ENCODE data around the gene DPP9. TPM values are rescaled to one million over a fixed set of nuclear protein-coding genes. Genes with fewer than 3 reads are reported as not detected.
"Not testable (repeated sequence)": the region's sequence is repeated elsewhere in the genome, so short reads cannot be mapped to it uniquely, and the experiment has no call there.

Gene DPP9
- total RNA-seq, 1 donor, result 53.1 TPM

DNA sequence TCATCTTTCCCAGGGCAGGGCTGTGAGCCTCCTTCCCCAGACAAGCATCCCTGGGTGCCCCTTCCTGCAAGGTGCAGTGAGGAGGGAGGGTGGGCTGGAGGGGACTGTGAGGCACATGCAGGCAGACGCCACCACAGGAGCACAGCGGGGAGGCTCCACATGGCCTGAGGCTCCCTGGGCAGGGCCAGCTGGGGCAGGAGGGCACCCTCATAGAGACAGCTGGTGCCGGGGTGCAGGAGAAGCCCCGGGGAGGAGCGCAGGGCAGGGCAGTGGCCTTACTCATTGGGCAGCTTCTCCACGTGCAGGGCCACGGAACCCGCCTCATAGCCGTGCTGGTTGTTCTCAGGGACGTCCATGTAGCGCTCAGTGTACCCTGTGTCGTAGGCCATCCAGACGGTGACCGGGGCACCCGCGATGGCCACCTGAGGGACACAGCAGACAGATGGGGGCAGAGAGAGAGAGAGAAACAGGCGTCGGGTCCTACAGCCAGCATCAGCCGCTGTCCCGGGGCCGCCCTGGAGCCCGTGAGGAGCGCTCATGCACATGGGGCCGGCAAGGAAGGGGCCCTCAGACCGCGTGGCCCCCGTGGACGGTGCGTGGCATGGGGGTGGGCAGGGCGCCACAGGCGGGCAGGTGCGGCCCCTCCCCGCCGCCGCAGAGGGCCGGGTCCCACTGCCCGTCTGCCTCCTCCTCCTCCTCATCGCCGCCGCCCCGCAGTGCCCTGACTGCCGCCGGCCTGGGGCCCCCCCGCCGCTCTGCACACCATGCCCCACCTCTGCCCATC is 41.0 kb downstream of the DPP9 start:
- H3K4me3 ChIP-seq (ENCODE audit: low read depth, low read length), result no peak overlapping the region
- TF ChIP-seq, protein P1, sequence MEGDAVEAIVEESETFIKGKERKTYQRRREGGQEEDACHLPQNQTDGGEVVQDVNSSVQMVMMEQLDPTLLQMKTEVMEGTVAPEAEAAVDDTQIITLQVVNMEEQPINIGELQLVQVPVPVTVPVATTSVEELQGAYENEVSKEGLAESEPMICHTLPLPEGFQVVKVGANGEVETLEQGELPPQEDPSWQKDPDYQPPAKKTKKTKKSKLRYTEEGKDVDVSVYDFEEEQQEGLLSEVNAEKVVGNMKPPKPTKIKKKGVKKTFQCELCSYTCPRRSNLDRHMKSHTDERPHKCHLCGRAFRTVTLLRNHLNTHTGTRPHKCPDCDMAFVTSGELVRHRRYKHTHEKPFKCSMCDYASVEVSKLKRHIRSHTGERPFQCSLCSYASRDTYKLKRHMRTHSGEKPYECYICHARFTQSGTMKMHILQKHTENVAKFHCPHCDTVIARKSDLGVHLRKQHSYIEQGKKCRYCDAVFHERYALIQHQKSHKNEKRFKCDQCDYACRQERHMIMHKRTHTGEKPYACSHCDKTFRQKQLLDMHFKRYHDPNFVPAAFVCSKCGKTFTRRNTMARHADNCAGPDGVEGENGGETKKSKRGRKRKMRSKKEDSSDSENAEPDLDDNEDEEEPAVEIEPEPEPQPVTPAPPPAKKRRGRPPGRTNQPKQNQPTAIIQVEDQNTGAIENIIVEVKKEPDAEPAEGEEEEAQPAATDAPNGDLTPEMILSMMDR (IDR thresholded peaks at IDR 0.05; ENCODE audit: insufficient read depth, low read length), result no peak
- no peak for DNase-seq (ENCODE audit: low read depth)

GRCh38 chr19:4680021-4680420 is 43.6 kb downstream of the DPP9 start:
- not testable (repeated sequence) for DNase-seq (ENCODE audit: low read depth); H3K4me3 ChIP-seq (ENCODE audit: low read depth, low read length)

DNA sequence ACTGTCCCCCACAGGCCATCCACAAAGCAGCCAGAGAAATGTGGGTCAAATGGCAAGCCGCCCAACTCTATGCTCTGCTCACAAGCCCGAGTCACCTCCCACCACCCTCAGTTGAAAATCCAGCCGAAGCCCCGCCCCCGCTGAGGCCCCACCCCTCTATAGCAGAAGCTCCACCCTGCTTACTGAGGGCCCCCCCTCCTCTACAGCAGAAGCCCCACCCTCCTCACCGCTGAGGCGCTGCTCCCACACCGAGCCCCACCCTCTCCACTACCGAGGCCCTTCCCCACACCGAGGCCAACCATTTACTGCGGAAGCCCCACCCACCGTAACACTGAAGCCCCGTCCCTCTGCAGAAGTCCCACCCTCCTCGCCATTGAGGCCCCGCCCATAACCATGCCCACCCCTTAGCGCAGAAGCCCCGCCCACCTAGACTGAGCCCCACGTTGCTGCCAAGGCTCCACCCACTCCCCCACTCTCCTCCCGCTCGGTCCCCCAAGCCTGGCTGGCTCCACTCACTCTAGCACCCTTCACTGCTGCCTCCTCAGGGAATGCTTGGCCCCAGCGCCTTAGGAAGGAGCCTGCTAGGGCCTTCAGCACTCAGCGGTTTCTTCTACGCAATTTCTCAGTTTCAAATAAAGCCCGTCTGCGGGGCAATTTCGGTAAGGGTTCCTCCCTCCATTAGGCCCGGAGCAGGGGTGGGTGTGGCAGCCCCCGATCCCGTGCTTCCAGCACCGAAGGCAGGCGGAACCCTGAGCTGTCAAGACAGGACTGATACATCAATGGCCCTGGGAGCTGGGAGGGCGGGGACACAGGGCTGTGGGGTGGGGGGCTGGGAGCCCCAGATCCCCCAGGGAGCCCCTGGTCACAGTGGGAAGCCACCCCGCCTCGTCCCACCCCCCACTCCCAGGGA is 44.5 kb downstream of the DPP9 start:
- DNase-seq (ENCODE audit: low read depth), result no peak
- TF ChIP-seq, protein P1 (IDR thresholded peaks at IDR 0.05; ENCODE audit: insufficient read depth, low read length), result no peak

DNA sequence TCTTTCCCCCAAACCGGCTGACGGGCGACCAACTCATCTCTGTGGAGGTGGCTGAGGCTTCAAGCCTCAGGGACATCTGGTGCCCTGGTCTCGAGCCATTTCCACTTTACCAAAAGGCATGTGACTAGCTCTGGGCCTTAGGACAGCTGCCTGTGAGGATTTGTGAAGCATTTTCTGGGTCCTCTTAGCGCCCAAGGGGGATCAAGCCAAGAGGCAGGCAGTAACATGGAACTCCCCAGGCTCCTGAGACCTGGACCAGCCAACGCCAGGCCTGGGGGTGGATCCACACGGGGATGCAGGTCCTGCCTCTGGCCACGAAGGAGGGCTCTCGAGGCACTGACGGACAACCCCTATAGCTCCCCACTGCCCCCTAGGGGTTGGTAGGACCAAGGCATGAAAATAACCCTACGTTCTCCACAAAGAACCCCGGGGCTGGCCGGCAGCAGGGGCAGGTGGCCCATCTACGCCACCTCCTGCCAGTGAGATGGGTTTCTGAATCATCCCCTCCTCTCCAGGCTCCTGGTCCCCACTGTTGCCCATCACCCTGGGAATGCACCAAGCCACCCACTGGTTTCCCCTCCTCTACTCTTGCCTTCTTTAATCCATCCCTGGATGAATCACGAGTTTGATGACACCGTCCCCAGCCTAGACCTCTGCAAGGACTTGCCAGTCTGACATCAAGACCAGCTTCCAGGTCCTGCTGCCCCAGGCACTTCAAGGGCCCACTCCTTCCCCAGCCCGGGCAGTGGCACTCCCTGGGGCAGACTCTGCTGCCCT is 46.5 kb downstream of the DPP9 start:
- TF ChIP-seq, protein P1 (IDR thresholded peaks at IDR 0.05; ENCODE audit: insufficient read depth, low read length), result peak; percentile 55
- H3K4me3 ChIP-seq (ENCODE audit: low read depth, low read length), result no peak overlapping the region
- peak; percentile 28 for DNase-seq (ENCODE audit: low read depth)

More for the DNA sequence above, 44.5 kb downstream of the DPP9 start:
- H3K4me3 ChIP-seq (ENCODE audit: low read depth, low read length), result no peak overlapping the region

DNA sequence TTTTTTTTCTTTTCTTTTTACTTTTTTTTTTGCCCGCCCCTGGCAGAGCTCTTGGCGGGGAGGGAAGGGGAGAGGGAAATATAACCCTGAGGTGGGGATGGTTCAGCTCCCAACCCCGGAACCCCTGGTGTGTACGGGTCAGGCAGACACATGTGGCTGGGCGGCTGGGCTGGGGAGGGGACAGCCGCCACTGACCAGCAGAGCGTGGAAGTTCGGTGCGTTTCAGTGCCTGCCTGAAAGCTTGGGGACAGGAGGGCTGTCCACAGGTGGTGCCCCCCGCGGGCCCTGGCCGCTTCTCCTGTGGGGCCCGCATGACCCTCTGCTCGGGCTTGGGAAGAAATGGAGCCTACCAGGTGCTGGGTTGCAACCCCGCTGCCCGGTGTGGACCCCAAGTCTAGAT is 48.3 kb downstream of the DPP9 start:
- no peak for DNase-seq (ENCODE audit: low read depth)
- no peak overlapping the region for H3K4me3 ChIP-seq (ENCODE audit: low read depth, low read length)
- TF ChIP-seq, protein P1 (IDR thresholded peaks at IDR 0.05; ENCODE audit: insufficient read depth, low read length), result no peak

DNA sequence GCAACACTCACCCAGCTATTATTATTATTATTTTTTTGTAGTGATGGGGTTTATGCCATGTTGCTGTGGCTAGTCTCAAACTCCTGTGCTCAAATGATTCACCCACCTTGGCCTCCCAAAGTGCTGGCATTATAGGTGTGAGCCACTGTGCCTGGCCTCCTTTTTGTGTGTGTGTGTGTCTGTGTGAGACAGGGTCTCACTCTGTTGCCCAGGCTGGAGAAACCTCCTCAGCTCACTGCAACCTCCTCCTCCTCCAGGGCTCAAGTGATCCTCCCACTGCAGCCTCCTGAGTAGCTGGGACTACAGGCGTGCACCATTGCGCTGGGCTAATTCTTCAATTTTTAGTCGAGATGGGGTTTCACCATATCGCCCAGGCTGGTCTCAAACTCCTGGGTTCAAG is 49.9 kb downstream of the DPP9 start:
- no peak overlapping the region for H3K4me3 ChIP-seq (ENCODE audit: low read depth, low read length)
- TF ChIP-seq, protein P1 (IDR thresholded peaks at IDR 0.05; ENCODE audit: insufficient read depth, low read length), result no peak
- DNase-seq (ENCODE audit: low read depth), result no peak
